Measurements from ENCODE around the gene INSC. TPM values are rescaled to one million over a fixed set of nuclear protein-coding genes. Genes with fewer than 3 reads are reported as not detected.

The INSC gene
- total RNA-seq, 2 donors from 2014 or later: 0.87 to 2.0 TPM

DNA sequence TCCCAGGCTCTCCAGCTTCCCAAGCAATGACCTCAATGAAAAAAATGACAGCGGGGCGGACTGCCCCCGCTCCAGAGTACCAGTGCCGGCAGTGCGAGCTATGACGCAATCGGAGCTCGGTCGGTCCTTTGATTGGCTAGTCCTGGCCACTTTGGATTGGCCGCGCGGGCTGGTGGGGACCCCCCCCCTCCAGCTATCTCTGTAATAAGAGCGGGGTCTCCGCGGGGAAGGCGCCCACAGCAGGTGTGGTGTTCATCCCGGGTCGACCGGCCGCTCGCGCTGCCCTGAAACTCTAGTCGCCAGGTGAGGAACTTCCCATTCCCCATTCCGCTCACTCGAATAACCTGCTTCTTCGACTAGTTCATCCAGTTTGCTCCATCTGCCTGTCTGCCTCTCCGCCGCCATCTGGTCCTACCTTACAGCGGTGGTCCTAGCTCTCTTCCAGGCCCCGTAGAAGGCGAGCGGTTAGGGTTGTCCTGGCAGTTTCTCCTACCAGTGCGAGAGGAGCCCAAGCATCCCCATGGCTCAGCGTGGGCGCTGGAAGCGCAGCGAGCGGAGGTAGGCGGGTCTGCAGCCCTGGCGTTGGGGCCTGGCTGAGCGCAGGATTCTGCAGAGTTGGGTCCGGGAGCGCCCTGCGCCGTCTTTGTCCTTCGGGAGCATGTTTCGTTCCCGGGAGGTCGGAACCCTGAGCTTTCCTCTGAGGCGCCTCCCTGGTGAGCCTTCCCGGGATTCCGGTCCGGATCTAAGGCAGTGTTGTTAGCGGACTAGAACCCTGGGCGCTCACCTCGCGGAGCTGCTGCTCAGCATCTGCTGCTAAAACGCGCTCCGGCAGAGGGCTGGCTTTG is 41.1 kb upstream of the INSC start, which contains the start of gene CALCB:
TSS of gene CALCB (plus strand) at position 233 of the 845 bp plus-strand sequence. CDS start 1,126 bp downstream, outside the sequence.
- no peak for DNase-seq (ENCODE audit: low spot score)
- H3K4me3 ChIP-seq: peak within 1 kb of the TSS; percentile 17
- intact Hi-C loops (cut with DNase I): loop anchor here (10.0 kb wide), 1 partner anchor 169 kb away; no protein-coding TSS in a partner anchor
- 3% methylated on average over 54 of the region's 60 CpGs for WGBS
- no peaks in the 10 kb centered on the region for H3K9me3 ChIP-seq
- H3K27ac ChIP-seq: no peak within 1 kb of the TSS
- no peaks in the 10 kb centered on the region for H3K27me3 ChIP-seq (replicated peaks; ENCODE audit: insufficient read depth)
- no peaks in the 10 kb centered on the region for H3K36me3 ChIP-seq
- no peaks in the 10 kb centered on the region for H3K4me1 ChIP-seq (replicated peaks)
- no peak for TF ChIP-seq POLR2AphosphoS5 (IDR thresholded peaks at IDR 0.05)
- TF ChIP-seq, protein P1, sequence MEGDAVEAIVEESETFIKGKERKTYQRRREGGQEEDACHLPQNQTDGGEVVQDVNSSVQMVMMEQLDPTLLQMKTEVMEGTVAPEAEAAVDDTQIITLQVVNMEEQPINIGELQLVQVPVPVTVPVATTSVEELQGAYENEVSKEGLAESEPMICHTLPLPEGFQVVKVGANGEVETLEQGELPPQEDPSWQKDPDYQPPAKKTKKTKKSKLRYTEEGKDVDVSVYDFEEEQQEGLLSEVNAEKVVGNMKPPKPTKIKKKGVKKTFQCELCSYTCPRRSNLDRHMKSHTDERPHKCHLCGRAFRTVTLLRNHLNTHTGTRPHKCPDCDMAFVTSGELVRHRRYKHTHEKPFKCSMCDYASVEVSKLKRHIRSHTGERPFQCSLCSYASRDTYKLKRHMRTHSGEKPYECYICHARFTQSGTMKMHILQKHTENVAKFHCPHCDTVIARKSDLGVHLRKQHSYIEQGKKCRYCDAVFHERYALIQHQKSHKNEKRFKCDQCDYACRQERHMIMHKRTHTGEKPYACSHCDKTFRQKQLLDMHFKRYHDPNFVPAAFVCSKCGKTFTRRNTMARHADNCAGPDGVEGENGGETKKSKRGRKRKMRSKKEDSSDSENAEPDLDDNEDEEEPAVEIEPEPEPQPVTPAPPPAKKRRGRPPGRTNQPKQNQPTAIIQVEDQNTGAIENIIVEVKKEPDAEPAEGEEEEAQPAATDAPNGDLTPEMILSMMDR (IDR thresholded peaks at IDR 0.05): no peak
- no peak for TF ChIP-seq POLR2A (IDR thresholded peaks at IDR 0.05)

DNA sequence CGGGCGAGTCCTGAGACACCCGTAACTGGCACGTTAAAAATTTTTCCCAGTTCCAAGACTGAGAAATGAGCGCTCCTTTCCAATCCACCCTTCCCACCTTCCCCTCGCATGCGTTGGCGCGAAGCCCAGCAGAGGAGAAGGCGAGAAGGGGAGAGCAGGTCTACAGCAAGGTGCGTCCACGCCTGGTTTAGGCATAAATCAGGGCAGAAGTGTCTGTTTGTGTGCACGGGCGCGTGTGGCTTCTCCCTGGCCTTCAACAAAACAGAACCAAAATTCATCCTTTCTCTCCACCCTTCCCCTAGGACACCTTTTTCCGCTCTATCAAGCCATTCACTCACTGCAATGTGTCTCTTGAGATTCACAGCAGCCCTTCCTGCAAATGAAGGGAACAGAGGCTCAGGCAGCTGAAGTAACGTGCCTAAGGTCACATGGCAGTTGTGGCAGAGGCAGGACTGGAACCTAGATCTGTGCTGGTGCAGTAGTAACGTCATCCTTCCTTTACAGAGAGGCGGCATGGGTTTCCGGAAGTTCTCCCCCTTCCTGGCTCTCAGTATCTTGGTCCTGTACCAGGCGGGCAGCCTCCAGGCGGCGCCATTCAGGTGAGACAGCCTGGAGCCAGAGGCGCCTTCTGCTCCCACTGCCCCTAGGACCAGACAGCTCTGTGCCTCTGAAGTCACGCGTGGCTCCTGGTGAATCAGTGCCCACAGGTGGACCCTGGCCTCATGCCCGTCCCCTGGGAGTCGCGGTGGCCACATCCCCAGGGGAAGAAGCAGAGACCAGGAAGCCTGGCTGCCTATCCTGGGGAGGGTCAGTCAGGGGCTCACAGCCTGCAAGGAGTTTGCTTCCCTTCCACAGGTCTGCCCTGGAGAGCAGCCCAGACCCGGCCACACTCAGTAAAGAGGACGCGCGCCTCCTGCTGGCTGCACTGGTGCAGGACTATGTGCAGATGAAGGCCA is 40.2 kb upstream of the INSC start:
- intact Hi-C loops (cut with DNase I): loop anchor here (10.0 kb wide), 1 partner anchor 170 kb away; no protein-coding TSS in a partner anchor
- no peaks in the 10 kb centered on the region for H3K9me3 ChIP-seq
- no peaks in the 10 kb centered on the region for H3K4me1 ChIP-seq (replicated peaks)
- peak; percentile 77 for DNase-seq (ENCODE audit: low spot score)
- no peak overlapping the region for H3K27ac ChIP-seq
- no peaks in the 10 kb centered on the region for H3K36me3 ChIP-seq
- TF ChIP-seq, protein P1 (IDR thresholded peaks at IDR 0.05): peak; percentile 56 to 68 (median 65)
- TF ChIP-seq POLR2A (IDR thresholded peaks at IDR 0.05): no peak
- H3K4me3 ChIP-seq: peak overlapping the region in 1 of 2 donors; percentile 17
- WGBS: 5% methylated on average over 29 of the region's 33 CpGs
- H3K27me3 ChIP-seq (replicated peaks; ENCODE audit: insufficient read depth): no peaks in the 10 kb centered on the region

DNA sequence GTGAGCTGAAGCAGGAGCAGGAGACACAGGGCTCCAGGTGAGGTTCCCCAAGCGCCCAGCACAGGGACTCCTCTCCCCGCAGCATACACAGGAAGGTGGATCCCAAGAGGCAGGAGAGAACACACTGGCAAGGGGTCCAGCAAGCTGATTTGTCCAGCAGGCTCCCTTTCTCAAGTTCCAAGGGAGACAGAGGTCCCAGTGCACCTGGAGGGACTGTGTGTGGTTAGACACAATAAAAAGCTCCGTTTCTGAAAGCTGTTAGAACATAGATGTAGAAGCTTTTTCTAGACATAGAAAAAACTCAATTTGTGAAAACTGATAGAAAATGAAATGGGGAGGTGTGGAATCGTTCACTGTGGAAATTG is 39.6 kb upstream of the INSC start:
- DNase-seq (ENCODE audit: low spot score): no peak
- TF ChIP-seq POLR2AphosphoS5 (IDR thresholded peaks at IDR 0.05) (no peak), POLR2A (IDR thresholded peaks at IDR 0.05) (no peak)
- TF ChIP-seq, protein P1 (IDR thresholded peaks at IDR 0.05): peak in 1 of 4 experiments; percentile 5
- H3K27me3 ChIP-seq (replicated peaks; ENCODE audit: insufficient read depth): no peaks in the 10 kb centered on the region
- H3K36me3 ChIP-seq: no peaks in the 10 kb centered on the region
- H3K9me3 ChIP-seq: no peaks in the 10 kb centered on the region
- no peaks in the 10 kb centered on the region for H3K4me1 ChIP-seq (replicated peaks)
- intact Hi-C loops (cut with DNase I): loop anchor here (10.0 kb wide), 1 partner anchor 170 kb away; no protein-coding TSS in a partner anchor
- H3K27ac ChIP-seq: no peak overlapping the region
- WGBS: 44% methylated on average over 4 of the region's 4 CpGs
- no peak overlapping the region for H3K4me3 ChIP-seq

DNA sequence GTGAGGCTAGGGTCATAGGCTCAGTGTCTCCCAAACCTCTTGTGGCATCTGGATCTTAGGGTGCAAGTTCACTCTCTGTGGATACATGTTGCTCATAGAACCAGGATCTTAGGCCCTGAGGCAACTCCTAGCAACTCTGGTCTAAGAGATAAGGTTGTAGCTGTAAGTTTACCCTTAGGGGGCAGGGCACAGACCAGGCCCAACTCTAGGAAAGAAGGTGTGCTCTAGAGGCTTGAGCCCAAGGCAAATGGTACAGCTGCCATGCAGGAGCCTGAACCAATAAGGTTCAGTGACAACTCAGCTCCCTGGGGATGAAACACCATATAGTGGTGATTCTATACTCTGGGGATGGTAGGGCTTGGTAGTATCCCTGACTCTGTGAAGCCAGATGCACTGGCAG is 23.5 kb upstream of the INSC start:
- intact Hi-C loops (cut with DNase I): no loop called here
- TF ChIP-seq POLR2AphosphoS5 (IDR thresholded peaks at IDR 0.05) (no peak), POLR2A (IDR thresholded peaks at IDR 0.05) (no peak)
- TF ChIP-seq, protein P1 (IDR thresholded peaks at IDR 0.05): no peak
- no peak overlapping the region for H3K27ac ChIP-seq
- no peak for DNase-seq (ENCODE audit: low spot score)
- H3K4me3 ChIP-seq: no peak overlapping the region
- no peaks in the 10 kb centered on the region for H3K4me1 ChIP-seq (replicated peaks)
- no peaks in the 10 kb centered on the region for H3K27me3 ChIP-seq (replicated peaks; ENCODE audit: insufficient read depth)
- no peaks in the 10 kb centered on the region for H3K9me3 ChIP-seq
- H3K36me3 ChIP-seq: no peaks in the 10 kb centered on the region

All from prostate gland (tissue), 2 donors.